H1 (cell line): ENCODE data around the gene ISL2. TPM values are rescaled to one million over a fixed set of nuclear protein-coding genes. Genes with fewer than 3 reads are reported as not detected.

ENCODE experiments used
- POU5F1 ChIP-seq: IDR thresholded peaks from 2 replicates; pipeline ENCODE4 v1.6.1; 2011; ENCODE audit warnings: low read depth, mild to moderate bottlenecking, low read length, moderate library complexity
- SP4 ChIP-seq: IDR thresholded peaks from 2 replicates; pipeline ENCODE4 v1.6.1; 2012; ENCODE audit warnings: low read length, inconsistent platforms
- polyA plus RNA-seq, 7 experiments: library from polyadenylated mRNA; depleted of rRNA in 3 of 7; stranded (reverse) in 5 of 7; unstranded in 2 of 7; fragments of >200 nt in 5 of 7; fragments of 200-250 nt in 2 of 7; gene quantifications; 1 replicate in 5 of 7; 2 replicates in 1 of 7; 4 replicates in 1 of 7; pipeline versions ENCODE4 v1.2.1 to v1.2.3, GENCODE V29; 2011 to 2013; ENCODE audit warnings: missing spikeins in 2 of 7, mixed read lengths in 2 of 7
- total RNA-seq: library from RNA; stranded (reverse); fragmentation: NEBNext Ultra II Directional; extraction: Animal tissue kit (Norgen Biotek cat#: 25700); gene quantifications from 2 replicates; pipeline ENCODE4 v1.2.1, GENCODE V29; 2021

Gene ISL2
- total and polyA plus RNA-seq, 2 of the 8 experiments (the other 6 are each of a cell fraction or from before 2014, with no cell fraction given): 0.32 to 0.99 TPM

DNA sequence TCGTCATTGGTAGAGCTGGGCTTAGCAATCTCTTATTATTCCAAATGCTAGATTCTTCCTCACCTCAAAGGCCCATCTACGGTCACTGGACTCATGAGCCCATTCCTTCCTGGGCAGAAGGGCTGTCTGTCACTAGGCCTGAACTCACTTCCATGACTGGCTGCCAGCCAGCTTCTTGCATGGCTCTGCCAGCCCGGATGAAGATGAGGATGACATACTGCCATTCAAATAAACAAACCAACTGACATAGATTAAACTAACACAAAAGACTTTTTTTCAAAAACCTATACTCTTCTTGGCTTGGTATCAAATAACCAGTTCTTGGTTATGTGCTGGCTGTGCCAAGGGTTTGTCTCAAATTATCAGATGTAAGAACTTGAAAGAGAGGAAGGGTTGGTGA is 23.8 kb downstream of the ISL2 start (continued):
- TF ChIP-seq POU5F1 (no peak), SP4 (no peak)
